HCT116 (cell line): Measurements from ENCODE around the gene SUFU. TPM values are rescaled to one million over a fixed set of nuclear protein-coding genes. Genes with fewer than 3 reads are reported as not detected.

Experiments used
- ATAC-seq: fragments of 200-7000 bp; cut with Tn5 transposase; 2 replicates; pipeline ENCODE4 v1.9.1; 2020; ENCODE audit warnings: mild to moderate bottlenecking, moderate library complexity
- BruUV-seq: library from RNA; stranded (reverse); fragments of 400-500 nt; replicated peaks from 2 replicates; lab custom pipeline; 2021; lab: Mats Ljungman, UMichigan
- CTCF ChIA-PET: fragments of 300-600 bp; sonication (Branson Sonifier 250); formaldehyde crosslinking; loops from one replicate; lab custom pipeline; 2021; ENCODE audit warnings: antibody characterized with exemption; lab: Charles Lee
- POLR2A ChIA-PET: fragments of 300-600, 350-600 bp; sonication (Branson Sonifier 250); formaldehyde crosslinking; loops from one replicate; lab custom pipeline; 2021; ENCODE audit warnings: antibody characterized with exemption; lab: Charles Lee
- RAD21 ChIA-PET, 2 experiments: fragments of 300-600 bp; sonication (Branson Sonifier 250); formaldehyde crosslinking; loops; one replicate each; lab custom pipeline; 2023; ENCODE audit warnings: low total read pairs in 2 of 2; ENCODE audit not compliant: uncharacterized antibody in 2 of 2, unreplicated experiment in 2 of 2, low non-redundant PET in 1 of 2; lab: Charles Lee
- DNase-seq: peaks from one replicate; pipeline ENCODE4 v3.0.0-alpha.2; 2010; ENCODE audit warnings: low read depth, low spot score
- H2AFZ ChIP-seq: fragments of 200-600 bp; shearing (Covaris generic), sonication (generic); 2 replicates; pipeline ENCODE4 v1.6.1; 2017; ENCODE audit warnings: low read depth, mixed run types, mixed read lengths, antibody characterized with exemption, low read length; ENCODE audit not compliant: poor library complexity, severe bottlenecking
- H3K27ac ChIP-seq: 2 replicates; pipeline ENCODE4 v1.5.1; 2012; ENCODE audit warnings: low read depth, low read length
- H3K27me3 ChIP-seq: fragments of 200-600 bp; sonication (generic); 2 replicates; pipeline ENCODE4 v1.6.1; 2016; ENCODE audit warnings: mixed run types, low read length, mixed read lengths; ENCODE audit not compliant: insufficient read depth
- H3K36me3 ChIP-seq, 2 experiments: fragments of 200-500 bp in 1 of 2; fragments of 200-600 bp in 1 of 2; sonication (Bioruptor generic) in 1 of 2; sonication (generic) in 1 of 2; 2 replicates each; pipeline versions ENCODE4 v1.5.1 to v1.6.1; 2014 to 2016; ENCODE audit warnings: low read length in 2 of 2, inconsistent platforms in 1 of 2, mixed read lengths in 1 of 2, mixed run types in 1 of 2; ENCODE audit not compliant: insufficient read depth in 2 of 2, control insufficient read depth in 1 of 2
- H3K4me1 ChIP-seq, 2 experiments: fragments of 200-600 bp in 1 of 2; sonication (generic) in 1 of 2; 2 replicates each; pipeline versions ENCODE4 v1.5.1 to v1.6.1; 2012 to 2017; ENCODE audit warnings: low read length in 2 of 2, inconsistent platforms in 1 of 2, mild to moderate bottlenecking in 1 of 2, mixed read lengths in 1 of 2, mixed run types in 1 of 2, moderate library complexity in 1 of 2; ENCODE audit not compliant: insufficient read depth in 2 of 2, control insufficient read depth in 1 of 2
- H3K4me2 ChIP-seq: fragments of 200-600 bp; sonication (generic); 2 replicates; pipeline ENCODE4 v1.6.1; 2017; ENCODE audit warnings: mixed run types, low read length, mixed read lengths
- H3K4me3 ChIP-seq, 2 experiments: fragments of 200-600 bp in 1 of 2; sonication (generic) in 1 of 2; replicated peaks in 1 of 2; 2 replicates each; pipeline ENCODE4 v1.5.1; 2011 to 2016; ENCODE audit warnings: low read length in 2 of 2, control low read depth in 1 of 2, low read depth in 1 of 2, mild to moderate bottlenecking in 1 of 2, mixed read lengths in 1 of 2, mixed run types in 1 of 2
- H3K79me2 ChIP-seq: fragments of 200-600 bp; sonication (generic); 2 replicates; pipeline ENCODE4 v1.6.1; 2017; ENCODE audit warnings: mild to moderate bottlenecking, mixed run types, low read length, moderate library complexity, mixed read lengths; ENCODE audit not compliant: insufficient read depth
- H3K9ac ChIP-seq: fragments of 200-600 bp; sonication (generic); 2 replicates; pipeline ENCODE4 v1.6.1; 2016; ENCODE audit warnings: low read length, mixed read lengths
- H3K9me2 ChIP-seq: fragments of 200-600 bp; sonication (generic), shearing (Covaris generic); 2 replicates; pipeline ENCODE4 v1.6.1; 2017; ENCODE audit warnings: mixed run types, mild to moderate bottlenecking, moderate library complexity; ENCODE audit not compliant: insufficient read depth
- H3K9me3 ChIP-seq, 2 experiments: fragments of 200-500 bp in 1 of 2; fragments of 200-600 bp in 1 of 2; sonication (Bioruptor generic) in 1 of 2; sonication (generic) in 1 of 2; 2 replicates each; pipeline ENCODE4 v1.6.1; 2014 to 2017; ENCODE audit warnings: low read length in 2 of 2, mixed read lengths in 2 of 2, inconsistent platforms in 1 of 2, low read depth in 1 of 2, mild to moderate bottlenecking in 1 of 2, mixed run types in 1 of 2, moderate library complexity in 1 of 2; ENCODE audit not compliant: control insufficient read depth in 1 of 2, insufficient read depth in 1 of 2
- H4K20me1 ChIP-seq: fragments of 200-600 bp; sonication (generic), shearing (Covaris generic); 2 replicates; pipeline ENCODE4 v1.6.1; 2017; ENCODE audit warnings: mixed run types, mild to moderate bottlenecking, moderate library complexity; ENCODE audit not compliant: insufficient read depth
- CBX3 ChIP-seq: IDR thresholded peaks from 2 replicates; pipeline ENCODE4 v1.6.1; 2012; ENCODE audit warnings: low read depth
- CEBPB ChIP-seq: IDR thresholded peaks from 2 replicates; pipeline ENCODE4 v1.6.1; 2012; ENCODE audit warnings: low read depth
- EGR1 ChIP-seq: IDR thresholded peaks from 2 replicates; pipeline ENCODE4 v1.6.1; 2012; ENCODE audit warnings: low read depth
- ELF1 ChIP-seq: IDR thresholded peaks from 2 replicates; pipeline ENCODE4 v1.6.1; 2012; ENCODE audit warnings: low read depth, borderline replicate concordance
- EZH2 ChIP-seq: fragments of 200-600 bp; sonication (generic); IDR thresholded peaks from 2 replicates; pipeline ENCODE4 v1.6.1; 2017; ENCODE audit warnings: antibody characterized with exemption, mixed run types
- EZH2phosphoT487 ChIP-seq: fragments of 200-600 bp; IDR thresholded peaks from 2 replicates; pipeline ENCODE4 v1.6.1; 2018; ENCODE audit warnings: antibody characterized with exemption, borderline replicate concordance
- FOSL1 ChIP-seq: IDR thresholded peaks from 2 replicates; pipeline ENCODE4 v1.6.1; 2012; ENCODE audit warnings: low read depth
- JUND ChIP-seq: IDR thresholded peaks from 2 replicates; pipeline ENCODE4 v1.6.1; 2012
- POLR2AphosphoS5 ChIP-seq: IDR thresholded peaks from 2 replicates; pipeline ENCODE4 v1.6.1; 2011; ENCODE audit warnings: mild to moderate bottlenecking, low read depth, low read length, moderate library complexity
- SIN3A ChIP-seq: IDR thresholded peaks from 2 replicates; pipeline ENCODE4 v1.6.1; 2012; ENCODE audit warnings: low read depth
- SP1 ChIP-seq: IDR thresholded peaks from 2 replicates; pipeline ENCODE4 v1.6.1; 2012; ENCODE audit warnings: low read depth
- SRF ChIP-seq: IDR thresholded peaks from 2 replicates; pipeline ENCODE4 v1.6.1; 2012; ENCODE audit warnings: low read depth
- TCF7L2 ChIP-seq: IDR thresholded peaks from 2 replicates; pipeline ENCODE4 v1.7.0; 2011; ENCODE audit warnings: borderline replicate concordance, inconsistent platforms; ENCODE audit not compliant: insufficient read depth, insufficient read length; ENCODE audit errors: extremely low read depth
- ZFX ChIP-seq: fragments of 450-650 bp; IDR thresholded peaks from 2 replicates; pipeline ENCODE4 v1.6.1; 2017
- ZNF274 ChIP-seq: fragments of 200-500 bp; sonication (Bioruptor generic); IDR thresholded peaks from 2 replicates; pipeline ENCODE4 v1.6.1; 2014; ENCODE audit warnings: mild to moderate bottlenecking, low read depth, low read length, inconsistent platforms
- intact Hi-C: fragments of 100-400 bp; cut with micrococcal nuclease; formaldehyde crosslinking; loops from 2 replicates; pipeline ENCODE4 v1.10.0; 2022
- total RNA-seq: library from RNA; stranded (reverse); gene quantifications from one replicate; pipeline ENCODE4 v1.2.1, GENCODE V29; 2021; ENCODE audit not compliant: unreplicated experiment
- TF ChIP-seq, protein P1 (sequence below), 3 experiments: fragments of 200-600 bp in 1 of 3; sonication (generic) in 1 of 3; IDR thresholded peaks in 2 of 3; conservative IDR thresholded peaks in 1 of 3; 2 replicates each; pipeline ENCODE4 v1.5.1; 2012 to 2017; ENCODE audit warnings: low read depth in 2 of 3, low read length in 2 of 3, antibody characterized with exemption in 1 of 3, borderline replicate concordance in 1 of 3, control low read depth in 1 of 3, mild to moderate bottlenecking in 1 of 3, mixed read lengths in 1 of 3, mixed run types in 1 of 3, moderate library complexity in 1 of 3; ENCODE audit not compliant: insufficient read depth in 1 of 3

The SUFU gene
- total RNA-seq, 1 experiment from 2014 or later: 18.8 TPM

DNA sequence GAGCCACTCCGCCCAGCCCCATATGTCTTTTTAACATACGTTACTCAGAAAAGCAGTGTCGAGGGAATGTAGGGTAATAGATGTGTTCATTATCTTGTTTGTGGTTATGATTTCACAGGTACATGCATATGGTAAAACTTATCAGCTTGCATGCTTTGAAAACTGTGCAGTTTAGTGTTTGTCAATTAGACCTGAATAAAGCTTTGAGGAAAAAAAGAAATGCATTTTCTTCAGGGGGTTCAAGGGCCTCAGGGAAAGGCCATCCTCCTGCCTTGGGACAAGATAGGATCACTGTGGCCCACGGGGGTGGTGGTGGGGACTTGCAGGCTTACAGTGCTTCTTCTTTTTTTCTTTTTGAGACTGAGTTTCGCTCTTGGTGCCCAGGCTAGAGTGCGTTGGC lies 36.5 kb upstream of the SUFU start:
- CTCF ChIA-PET: no interaction called here
- no peaks in the 10 kb centered on the region for H3K9me3 ChIP-seq

More for the DNA sequence above, 36.5 kb upstream of the SUFU start:
- Histone ChIP-seq H3K27ac (no peak overlapping the region), H3K79me2 (peaks cover 29% of the 10 kb centered on the region; the same call in 1 of the 2 replicates), H3K4me3 (no peak overlapping the region), H3K27me3 (no peaks in the 10 kb centered on the region), H3K9me2 (no peaks in the 10 kb centered on the region), H2AFZ (no peak overlapping the region), H3K4me2 (no peak overlapping the region), H4K20me1 (no peaks in the 10 kb centered on the region), H3K9ac (no peak overlapping the region)
- POLR2A ChIA-PET: no interaction called here
- no TSS peak for BruUV-seq
- ATAC-seq: no peak
- DNase-seq: no peak
- RAD21 ChIA-PET: no interaction called here
- no peak for TF ChIP-seq SIN3A
- no peak for TF ChIP-seq SP1
- no peak for TF ChIP-seq EGR1
- no peak for TF ChIP-seq ELF1
- no peak for TF ChIP-seq POLR2AphosphoS5
- TF ChIP-seq CEBPB: no peak
- no peak for TF ChIP-seq EZH2
- no peak for TF ChIP-seq SRF
- no peak for TF ChIP-seq CBX3
- TF ChIP-seq, protein P1, sequence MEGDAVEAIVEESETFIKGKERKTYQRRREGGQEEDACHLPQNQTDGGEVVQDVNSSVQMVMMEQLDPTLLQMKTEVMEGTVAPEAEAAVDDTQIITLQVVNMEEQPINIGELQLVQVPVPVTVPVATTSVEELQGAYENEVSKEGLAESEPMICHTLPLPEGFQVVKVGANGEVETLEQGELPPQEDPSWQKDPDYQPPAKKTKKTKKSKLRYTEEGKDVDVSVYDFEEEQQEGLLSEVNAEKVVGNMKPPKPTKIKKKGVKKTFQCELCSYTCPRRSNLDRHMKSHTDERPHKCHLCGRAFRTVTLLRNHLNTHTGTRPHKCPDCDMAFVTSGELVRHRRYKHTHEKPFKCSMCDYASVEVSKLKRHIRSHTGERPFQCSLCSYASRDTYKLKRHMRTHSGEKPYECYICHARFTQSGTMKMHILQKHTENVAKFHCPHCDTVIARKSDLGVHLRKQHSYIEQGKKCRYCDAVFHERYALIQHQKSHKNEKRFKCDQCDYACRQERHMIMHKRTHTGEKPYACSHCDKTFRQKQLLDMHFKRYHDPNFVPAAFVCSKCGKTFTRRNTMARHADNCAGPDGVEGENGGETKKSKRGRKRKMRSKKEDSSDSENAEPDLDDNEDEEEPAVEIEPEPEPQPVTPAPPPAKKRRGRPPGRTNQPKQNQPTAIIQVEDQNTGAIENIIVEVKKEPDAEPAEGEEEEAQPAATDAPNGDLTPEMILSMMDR (IDR thresholded peaks at IDR 0.05 in 2 of 3, conservative IDR thresholded peaks at IDR 0.05 in 1 of 3; ENCODE audit: borderline replicate concordance in 1 of 3, insufficient read depth in 1 of 3, low read depth in 2 of 3, low read length in 2 of 3): no peak
- no peak for TF ChIP-seq FOSL1
- TF ChIP-seq EZH2phosphoT487: no peak
- no peak for TF ChIP-seq ZFX
- TF ChIP-seq ZNF274: no peak
- no peak for TF ChIP-seq TCF7L2
- no peak for TF ChIP-seq JUND
- TF ChIP-seq, all 23 proteins: peak for 0
- intact Hi-C loops: no loop called here
- Histone ChIP-seq H3K4me1 (peaks cover 30 to 32% of the 10 kb centered on the region in 2 experiments), H3K36me3 (peaks cover 0 to 2% of the 10 kb centered on the region in 2 experiments; a peak in 1 of 4 replicates)
